ENCODE results near the gene COL21A1.

- TF ChIP-seq EP300 (IDR thresholded peaks at IDR 0.05), result no peak
- TF ChIP-seq, protein P1, sequence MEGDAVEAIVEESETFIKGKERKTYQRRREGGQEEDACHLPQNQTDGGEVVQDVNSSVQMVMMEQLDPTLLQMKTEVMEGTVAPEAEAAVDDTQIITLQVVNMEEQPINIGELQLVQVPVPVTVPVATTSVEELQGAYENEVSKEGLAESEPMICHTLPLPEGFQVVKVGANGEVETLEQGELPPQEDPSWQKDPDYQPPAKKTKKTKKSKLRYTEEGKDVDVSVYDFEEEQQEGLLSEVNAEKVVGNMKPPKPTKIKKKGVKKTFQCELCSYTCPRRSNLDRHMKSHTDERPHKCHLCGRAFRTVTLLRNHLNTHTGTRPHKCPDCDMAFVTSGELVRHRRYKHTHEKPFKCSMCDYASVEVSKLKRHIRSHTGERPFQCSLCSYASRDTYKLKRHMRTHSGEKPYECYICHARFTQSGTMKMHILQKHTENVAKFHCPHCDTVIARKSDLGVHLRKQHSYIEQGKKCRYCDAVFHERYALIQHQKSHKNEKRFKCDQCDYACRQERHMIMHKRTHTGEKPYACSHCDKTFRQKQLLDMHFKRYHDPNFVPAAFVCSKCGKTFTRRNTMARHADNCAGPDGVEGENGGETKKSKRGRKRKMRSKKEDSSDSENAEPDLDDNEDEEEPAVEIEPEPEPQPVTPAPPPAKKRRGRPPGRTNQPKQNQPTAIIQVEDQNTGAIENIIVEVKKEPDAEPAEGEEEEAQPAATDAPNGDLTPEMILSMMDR (IDR thresholded peaks at IDR 0.05), result no peak
These were observed 182.0 kb downstream of the COL21A1 start for GRCh38 chr6:56065408-56065807.

Data from esophagus muscularis mucosa (tissue), 3 donors.